ENCODE measurements around the gene PPP1R1B. TPM values are rescaled to one million over a fixed set of nuclear protein-coding genes. Genes with fewer than 3 reads are reported as not detected.

PPP1R1B gene
- total and polyA plus RNA-seq, 7 donors: 0.10 to 1.6 (median 0.29) TPM; not detected in 1

- Histone ChIP-seq H3K27ac (no peak overlapping the region), H3K4me3 (no peak overlapping the region), H3K36me3 (ENCODE audit: insufficient read depth in 1 of 2, low read depth in 1 of 2) (no peaks in the 10 kb centered on the region), H3K27me3 (ENCODE audit: insufficient read depth in 3 of 3, low read length in 2 of 3) (peaks cover 0 to 94% (median 43%) of the 10 kb centered on the region in 3 donors), H3K4me1 (peaks cover 13% of the 10 kb centered on the region), H3K9me3 (no peaks in the 10 kb centered on the region)
- ATAC-seq (no peak), DNase-seq (no peak)
- WGBS, 3 donors: 7 to 9% (median 8%) methylated on average over 22 of the region's 22 CpGs
- intact Hi-C loops (cut with DNase I): no loop called here
- no peak for TF ChIP-seq CTCF (IDR thresholded peaks at IDR 0.05)
Measured at GRCh38 chr17:39597372-39598046, 29.2 kb upstream of the PPP1R1B start.

GRCh38 chr17:39598047-39598481, 28.7 kb upstream of the PPP1R1B start:
- H3K4me1 ChIP-seq: peaks cover 13% of the 10 kb centered on the region
- no peaks in the 10 kb centered on the region for H3K9me3 ChIP-seq
- 8 to 10% (median 9%) methylated on average over 13 of the region's 13 CpGs for WGBS, 3 donors
- TF ChIP-seq CTCF (IDR thresholded peaks at IDR 0.05): no peak
- intact Hi-C loops (cut with DNase I): no loop called here
- ATAC-seq (peak in 1 of 4 donors; percentile 38), DNase-seq (no peak)
- no peak overlapping the region for H3K4me3 ChIP-seq
- no peaks in the 10 kb centered on the region for H3K36me3 ChIP-seq (ENCODE audit: insufficient read depth in 1 of 2, low read depth in 1 of 2)
- H3K27me3 ChIP-seq (ENCODE audit: insufficient read depth in 3 of 3, low read length in 2 of 3): peaks cover 0 to 98% (median 45%) of the 10 kb centered on the region in 3 donors
- no peak overlapping the region for H3K27ac ChIP-seq

GRCh38 chr17:39598630-39599003, 28.1 kb upstream of the PPP1R1B start:
- 2% methylated on average over 17 of the region's 17 CpGs for WGBS, 3 donors
- Histone ChIP-seq H3K4me1 (peaks cover 13% of the 10 kb centered on the region), H3K9me3 (no peaks in the 10 kb centered on the region), H3K27ac (no peak overlapping the region), H3K4me3 (peak overlapping the region; percentile 30), H3K27me3 (ENCODE audit: insufficient read depth in 3 of 3, low read length in 2 of 3) (peaks cover 0 to 98% (median 48%) of the 10 kb centered on the region in 3 donors), H3K36me3 (ENCODE audit: insufficient read depth in 1 of 2, low read depth in 1 of 2) (no peaks in the 10 kb centered on the region)
- TF ChIP-seq CTCF (IDR thresholded peaks at IDR 0.05): no peak
- ATAC-seq: no peak
- intact Hi-C loops (cut with DNase I): no loop called here
- DNase-seq: no peak

- intact Hi-C loops (cut with DNase I): no loop called here
- Histone ChIP-seq H3K4me3 (peak overlapping the region; percentile 30), H3K27ac (no peak overlapping the region), H3K9me3 (no peaks in the 10 kb centered on the region), H3K36me3 (ENCODE audit: insufficient read depth in 1 of 2, low read depth in 1 of 2) (no peaks in the 10 kb centered on the region), H3K4me1 (peaks cover 13% of the 10 kb centered on the region), H3K27me3 (ENCODE audit: insufficient read depth in 3 of 3, low read length in 2 of 3) (peaks cover 0 to 98% (median 54%) of the 10 kb centered on the region in 3 donors)
- WGBS, 3 donors: 1 to 2% (median 2%) methylated on average over 33 to 36 of the region's 36 CpGs
- TF ChIP-seq CTCF (IDR thresholded peaks at IDR 0.05): no peak
- no peak for DNase-seq
- no peak for ATAC-seq
Measured at GRCh38 chr17:39599004-39599664, 27.6 kb upstream of the PPP1R1B start.
